CD4-positive, alpha-beta T cell treated with Interleukin-6 at 100 ng/mL for 8 hours (primary cell): ENCODE measurements around the gene ATRX.
"Not testable (repeated sequence)": the region's sequence is repeated elsewhere in the genome, so short reads cannot be mapped to it uniquely, and the experiment has no call there.

ENCODE experiments used
- DNase-seq: peaks from one replicate; pipeline ENCODE4 v3.0.0-alpha.2; 2020; ENCODE audit warnings: mixed read lengths, low spot score

The ATRX gene

DNA sequence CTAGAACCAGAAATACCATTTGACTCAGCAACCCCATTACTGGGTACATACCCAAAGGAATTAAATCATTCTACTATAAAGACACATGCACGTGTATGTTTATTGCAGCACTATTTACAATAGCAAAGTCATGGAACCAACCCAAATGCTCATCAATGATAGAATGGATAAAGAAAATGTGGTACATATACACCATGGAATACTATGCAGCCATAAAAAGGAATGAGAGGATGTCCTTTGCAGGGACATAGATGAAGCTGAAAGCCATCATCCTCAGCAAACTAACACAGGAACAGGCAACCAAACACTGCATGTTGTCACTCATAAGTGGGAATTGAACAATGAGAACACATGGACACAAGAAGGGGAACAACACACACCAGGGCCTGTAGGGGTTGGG, 285.9 kb downstream of the ATRX start:
- DNase-seq: not testable (repeated sequence)

DNA sequence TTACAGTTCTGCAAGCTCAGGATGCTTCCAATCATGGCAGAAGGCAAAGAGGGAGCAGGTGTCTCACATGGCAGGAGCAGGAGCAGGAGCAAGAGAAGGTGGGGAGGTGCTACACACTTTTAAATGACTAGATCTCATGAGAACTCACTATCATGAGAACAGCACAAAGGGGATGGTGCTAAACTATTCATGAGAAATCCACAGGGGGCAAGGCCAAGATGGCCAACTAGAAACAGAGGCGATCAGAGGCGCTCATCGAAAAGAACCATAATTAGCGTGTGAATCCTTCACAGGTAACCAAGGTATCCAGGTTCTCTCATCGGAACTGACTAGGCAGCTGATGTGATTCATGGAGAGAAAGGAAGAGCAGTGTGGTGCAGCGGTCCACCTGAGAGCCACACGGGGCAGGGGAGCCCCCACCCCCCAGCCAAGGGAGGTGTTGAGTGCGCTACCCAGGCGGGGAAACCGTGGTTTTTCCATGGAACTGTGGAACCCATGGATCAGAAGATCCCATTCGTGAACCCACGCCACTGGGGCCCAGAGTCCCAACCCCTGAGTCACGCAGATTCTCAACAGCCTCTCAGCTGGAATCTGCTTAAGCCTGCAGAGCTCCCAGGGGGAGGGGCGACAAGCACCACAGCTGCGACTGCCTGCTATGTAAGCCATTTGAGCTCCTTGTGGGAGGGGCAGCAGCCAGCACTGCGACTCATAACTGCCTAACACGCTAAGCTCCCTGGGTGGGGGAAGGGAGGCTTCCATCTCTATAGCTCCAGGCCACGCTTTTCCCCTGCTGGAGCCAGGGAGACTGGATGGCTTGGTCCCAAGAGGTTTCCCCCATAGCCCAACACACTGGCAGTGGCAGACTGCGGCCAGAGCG, 292.1 kb downstream of the ATRX start:
- DNase-seq: no peak

DNA sequence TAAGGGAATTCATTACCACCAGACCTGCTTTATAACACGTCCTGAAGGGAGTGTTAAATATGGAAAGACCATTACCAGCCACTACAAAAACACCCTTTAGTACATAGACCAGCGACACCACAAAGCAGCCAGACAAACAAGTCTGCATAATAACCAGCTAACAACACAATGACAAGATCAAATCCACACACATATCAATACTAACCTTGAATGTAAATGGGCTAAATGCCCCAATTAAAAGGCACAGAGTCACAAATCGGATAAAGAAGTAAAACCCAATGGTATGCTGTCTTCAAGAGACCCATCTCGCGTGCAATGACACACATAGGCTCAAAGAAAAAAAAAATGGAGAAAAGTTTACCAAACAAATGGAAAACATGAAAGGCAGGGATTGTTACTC, 302.0 kb downstream of the ATRX start:
- no peak for DNase-seq

DNA sequence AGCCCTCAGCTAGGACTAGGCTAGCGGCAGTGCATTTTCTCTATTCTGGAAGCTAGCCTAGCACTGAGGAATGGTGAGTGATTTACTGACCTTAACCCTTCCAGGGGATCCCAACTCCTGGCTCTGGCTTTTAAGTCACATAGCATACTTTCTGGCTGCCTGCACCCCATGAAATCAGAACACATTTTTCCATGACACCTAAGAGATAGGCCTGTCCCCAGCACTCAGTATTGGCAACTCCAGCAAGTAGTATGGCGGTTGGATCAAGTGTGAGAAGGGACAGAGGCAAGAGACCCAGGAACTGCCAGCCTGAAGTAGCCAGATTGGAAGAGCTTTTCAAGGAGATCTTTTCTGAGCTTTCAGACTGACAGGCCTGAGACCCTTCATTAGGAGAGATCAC, 330.6 kb downstream of the ATRX start:
- DNase-seq: no peak
